Measurements from ENCODE around the gene CFAP299.

GRCh38 chr4:80637190-80637589, 301.7 kb downstream of the CFAP299 start:
- TF ChIP-seq CTCF (IDR thresholded peaks at IDR 0.05), result no peak
- no peak for TF ChIP-seq POLR2A (IDR thresholded peaks at IDR 0.05)

All from Peyer's patch (tissue), 4 donors.